Parathyroid adenoma (tissue), 2 donors: Measurements from ENCODE around the gene BMP8A.
"Not testable (repeated sequence)": the region's sequence is repeated elsewhere in the genome, so short reads cannot be mapped to it uniquely, and the experiment has no call there.

Source experiments
- H2AFZ ChIP-seq: fragments of 300-600 bp; sonication (generic); one replicate; pipeline ENCODE4 v1.7.0; 2017; ENCODE audit warnings: antibody characterized with exemption, mild to moderate bottlenecking
- H3K27ac ChIP-seq: fragments of 300-600 bp; sonication (generic); one replicate; pipeline ENCODE4 v1.7.0; 2017
- H3K27me3 ChIP-seq: fragments of 300-600 bp; sonication (generic); one replicate; pipeline ENCODE4 v1.7.0; 2017; ENCODE audit warnings: low read length; ENCODE audit not compliant: control insufficient read depth, insufficient read depth
- H3K36me3 ChIP-seq: fragments of 300-600 bp; sonication (generic); one replicate; pipeline ENCODE4 v1.7.0; 2017; ENCODE audit warnings: low read length; ENCODE audit not compliant: control insufficient read depth, insufficient read depth
- H3K4me1 ChIP-seq: fragments of 300-600 bp; sonication (generic); one replicate; pipeline ENCODE4 v1.7.0; 2017; ENCODE audit warnings: control low read depth
- H3K4me2 ChIP-seq: fragments of 300-600 bp; sonication (generic); one replicate; pipeline ENCODE4 v1.7.0; 2017; ENCODE audit warnings: low read length
- H3K4me3 ChIP-seq: fragments of 300-600 bp; sonication (generic); one replicate; pipeline ENCODE4 v1.7.0; 2017; ENCODE audit warnings: low read depth, low read length
- H3K79me2 ChIP-seq: fragments of 300-600 bp; sonication (generic); one replicate; pipeline ENCODE4 v1.7.0; 2017; ENCODE audit warnings: control low read depth
- H3K9ac ChIP-seq: fragments of 300-600 bp; sonication (generic); one replicate; pipeline ENCODE4 v1.7.0; 2017; ENCODE audit warnings: mild to moderate bottlenecking
- H3K9me3 ChIP-seq: fragments of 300-600 bp; sonication (generic); one replicate; pipeline ENCODE4 v1.7.0; 2017; ENCODE audit warnings: low read length; ENCODE audit not compliant: control insufficient read depth
- TF ChIP-seq, protein P1 (sequence below): fragments of 300-600 bp; sonication (generic); IDR thresholded peaks from one replicate; pipeline ENCODE4 v1.7.0; 2017; ENCODE audit warnings: antibody characterized with exemption, mild to moderate bottlenecking
- donor health status: primary hyperparathyroidism.

Gene BMP8A

DNA sequence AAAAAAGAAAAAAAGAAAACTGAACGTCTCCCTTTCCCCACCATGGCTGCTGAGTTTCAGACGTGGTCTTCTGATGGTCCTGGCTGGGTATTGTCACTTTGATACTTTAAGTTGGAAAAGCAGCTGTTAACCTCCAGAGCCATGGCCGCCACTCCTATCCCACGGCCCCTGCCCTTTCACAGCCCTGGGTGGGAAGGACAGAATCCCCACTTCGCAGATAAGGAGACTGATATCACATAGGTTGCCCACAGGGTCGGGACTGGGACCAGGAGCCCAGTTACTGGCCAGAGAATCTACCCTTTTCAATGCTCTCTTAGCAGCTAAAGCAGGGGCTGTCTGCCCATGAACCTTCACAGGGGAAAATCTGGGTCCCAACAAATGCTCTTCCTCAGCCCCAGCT lies 16.8 kb downstream of the BMP8A start:
- Histone ChIP-seq H3K27me3 (peaks cover 5% of the 10 kb centered on the region), H3K4me2 (no peak overlapping the region), H3K27ac (no peak overlapping the region), H3K4me1 (no peaks in the 10 kb centered on the region), H2AFZ (no peak overlapping the region), H3K36me3 (no peaks in the 10 kb centered on the region), H3K9ac (no peak overlapping the region), H3K79me2 (no peaks in the 10 kb centered on the region), H3K9me3 (no peaks in the 10 kb centered on the region), H3K4me3 (no peak overlapping the region)
- TF ChIP-seq, protein P1, sequence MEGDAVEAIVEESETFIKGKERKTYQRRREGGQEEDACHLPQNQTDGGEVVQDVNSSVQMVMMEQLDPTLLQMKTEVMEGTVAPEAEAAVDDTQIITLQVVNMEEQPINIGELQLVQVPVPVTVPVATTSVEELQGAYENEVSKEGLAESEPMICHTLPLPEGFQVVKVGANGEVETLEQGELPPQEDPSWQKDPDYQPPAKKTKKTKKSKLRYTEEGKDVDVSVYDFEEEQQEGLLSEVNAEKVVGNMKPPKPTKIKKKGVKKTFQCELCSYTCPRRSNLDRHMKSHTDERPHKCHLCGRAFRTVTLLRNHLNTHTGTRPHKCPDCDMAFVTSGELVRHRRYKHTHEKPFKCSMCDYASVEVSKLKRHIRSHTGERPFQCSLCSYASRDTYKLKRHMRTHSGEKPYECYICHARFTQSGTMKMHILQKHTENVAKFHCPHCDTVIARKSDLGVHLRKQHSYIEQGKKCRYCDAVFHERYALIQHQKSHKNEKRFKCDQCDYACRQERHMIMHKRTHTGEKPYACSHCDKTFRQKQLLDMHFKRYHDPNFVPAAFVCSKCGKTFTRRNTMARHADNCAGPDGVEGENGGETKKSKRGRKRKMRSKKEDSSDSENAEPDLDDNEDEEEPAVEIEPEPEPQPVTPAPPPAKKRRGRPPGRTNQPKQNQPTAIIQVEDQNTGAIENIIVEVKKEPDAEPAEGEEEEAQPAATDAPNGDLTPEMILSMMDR, result no peak

DNA sequence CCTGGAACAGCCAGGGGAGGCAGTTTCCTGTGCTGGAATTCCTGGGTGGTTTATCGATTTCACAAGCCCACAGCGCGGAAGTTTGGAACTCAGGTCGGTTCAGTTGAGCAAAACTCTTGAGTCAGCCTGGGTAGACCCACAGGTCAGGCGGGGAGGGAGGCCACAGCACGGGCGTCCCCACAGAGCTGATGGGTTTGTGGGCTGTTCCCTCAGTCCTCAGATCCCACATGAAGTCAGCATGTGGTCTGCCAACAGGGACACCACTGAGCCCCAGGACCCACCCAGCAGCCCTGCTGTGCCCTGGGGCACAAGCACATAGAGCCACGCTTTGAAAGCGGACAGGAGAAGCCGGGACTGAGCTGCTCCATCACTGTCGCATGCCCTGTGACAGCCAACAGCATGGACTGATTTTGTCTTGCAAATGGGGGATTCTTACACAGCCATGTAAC lies 17.4 kb downstream of the BMP8A start:
- Histone ChIP-seq H3K9me3 (no peaks in the 10 kb centered on the region), H3K4me1 (no peaks in the 10 kb centered on the region), H3K36me3 (no peaks in the 10 kb centered on the region), H3K27me3 (peaks cover 5% of the 10 kb centered on the region), H3K4me3 (no peak overlapping the region), H3K79me2 (no peaks in the 10 kb centered on the region), H3K4me2 (no peak overlapping the region), H3K27ac (no peak overlapping the region), H2AFZ (no peak overlapping the region), H3K9ac (no peak overlapping the region)
- TF ChIP-seq, protein P1, result no peak

DNA sequence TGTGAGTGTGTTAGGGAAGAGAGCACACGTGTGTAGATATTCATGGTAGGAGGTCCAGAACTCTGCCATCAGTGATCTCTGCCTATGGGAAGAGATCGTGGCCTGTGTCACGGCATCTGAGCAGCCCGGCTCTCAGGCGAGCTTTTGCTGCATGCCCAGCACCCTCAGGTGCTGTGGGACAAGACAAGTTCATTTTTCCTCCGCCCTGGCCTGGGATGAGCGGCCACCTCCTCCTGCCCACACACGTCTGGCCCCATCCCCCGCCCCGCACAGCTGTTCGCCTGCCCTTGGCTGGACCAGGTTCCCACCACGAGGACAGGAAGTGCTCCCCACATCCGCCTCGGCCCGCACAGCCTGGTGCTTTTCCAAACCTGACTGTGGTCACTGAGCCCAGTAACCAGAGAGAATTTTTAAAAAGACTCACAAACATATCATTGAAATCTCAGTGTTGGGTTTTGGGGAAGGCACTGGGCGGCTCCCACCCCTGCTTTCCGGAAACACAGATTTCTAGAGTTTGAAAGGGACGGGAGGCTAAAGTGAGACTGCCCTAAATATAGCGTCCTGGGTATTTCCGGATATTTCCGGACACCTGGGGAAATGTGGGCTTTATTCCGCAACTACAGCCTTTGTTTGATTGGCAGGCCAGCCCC lies 18.0 kb downstream of the BMP8A start:
- Histone ChIP-seq H3K4me3 (no peak overlapping the region), H3K79me2 (no peaks in the 10 kb centered on the region), H3K36me3 (no peaks in the 10 kb centered on the region), H3K9ac (no peak overlapping the region), H3K27me3 (peaks cover 5% of the 10 kb centered on the region), H3K27ac (no peak overlapping the region), H3K9me3 (no peaks in the 10 kb centered on the region), H2AFZ (no peak overlapping the region), H3K4me2 (no peak overlapping the region), H3K4me1 (no peaks in the 10 kb centered on the region)
- TF ChIP-seq, protein P1, result no peak

DNA sequence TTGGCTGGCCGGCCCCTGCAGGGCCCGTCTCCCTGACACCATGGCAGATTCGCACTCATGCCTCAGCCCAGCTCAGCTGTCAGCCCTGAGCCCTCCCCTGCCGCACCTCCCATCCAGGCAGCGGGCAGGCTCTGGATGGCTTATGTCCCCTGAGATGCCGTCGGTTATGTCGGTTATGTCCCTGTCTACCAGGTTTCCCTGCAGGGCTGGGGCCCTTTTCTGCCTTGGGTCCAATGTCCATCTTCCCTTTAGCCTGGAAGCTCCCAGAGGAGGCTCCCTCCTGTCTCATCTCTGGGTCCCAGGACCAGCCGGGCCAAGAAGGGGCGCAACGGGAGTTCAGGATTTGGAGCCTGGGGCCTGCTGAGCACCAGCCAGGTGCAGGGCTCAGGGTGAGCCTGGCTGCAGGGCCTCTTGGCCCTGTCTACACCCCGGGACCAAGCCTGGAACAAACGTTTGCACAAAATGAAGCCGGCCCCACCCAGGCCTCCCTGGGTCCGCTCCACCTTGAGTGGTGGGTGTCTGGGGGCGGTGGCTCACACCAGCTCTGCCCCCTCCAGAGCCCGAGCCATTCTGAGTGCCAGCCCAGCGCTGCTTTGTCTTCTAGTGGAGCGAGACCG lies 19.2 kb downstream of the BMP8A start:
- not testable (repeated sequence) for H3K9me3 ChIP-seq, H3K4me1 ChIP-seq, H3K36me3 ChIP-seq, H3K4me2 ChIP-seq, H3K4me3 ChIP-seq, H2AFZ ChIP-seq, H3K27ac ChIP-seq, H3K9ac ChIP-seq, H3K27me3 ChIP-seq, H3K79me2 ChIP-seq

DNA sequence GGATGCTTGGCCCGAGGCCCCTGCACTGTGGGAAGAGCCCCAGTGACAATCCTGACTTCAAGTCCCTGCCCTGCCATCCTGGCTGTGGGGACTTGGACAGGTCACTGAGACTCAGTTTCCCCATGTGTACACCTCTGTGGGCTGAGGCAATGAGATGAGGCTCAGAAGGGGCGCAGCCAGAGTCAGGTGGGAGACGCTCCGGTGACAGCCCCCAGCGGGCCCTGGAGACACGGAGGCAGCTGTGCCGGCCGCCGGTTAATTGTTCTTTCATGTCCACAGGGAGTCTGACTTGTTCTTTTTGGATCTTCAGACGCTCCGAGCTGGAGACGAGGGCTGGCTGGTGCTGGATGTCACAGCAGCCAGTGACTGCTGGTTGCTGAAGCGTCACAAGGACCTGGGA lies 20.0 kb downstream of the BMP8A start:
- not testable (repeated sequence) for H3K9ac ChIP-seq, H3K4me3 ChIP-seq, H3K9me3 ChIP-seq, H3K4me2 ChIP-seq, H3K27ac ChIP-seq, H2AFZ ChIP-seq, H3K79me2 ChIP-seq, H3K27me3 ChIP-seq, H3K4me1 ChIP-seq, H3K36me3 ChIP-seq

DNA sequence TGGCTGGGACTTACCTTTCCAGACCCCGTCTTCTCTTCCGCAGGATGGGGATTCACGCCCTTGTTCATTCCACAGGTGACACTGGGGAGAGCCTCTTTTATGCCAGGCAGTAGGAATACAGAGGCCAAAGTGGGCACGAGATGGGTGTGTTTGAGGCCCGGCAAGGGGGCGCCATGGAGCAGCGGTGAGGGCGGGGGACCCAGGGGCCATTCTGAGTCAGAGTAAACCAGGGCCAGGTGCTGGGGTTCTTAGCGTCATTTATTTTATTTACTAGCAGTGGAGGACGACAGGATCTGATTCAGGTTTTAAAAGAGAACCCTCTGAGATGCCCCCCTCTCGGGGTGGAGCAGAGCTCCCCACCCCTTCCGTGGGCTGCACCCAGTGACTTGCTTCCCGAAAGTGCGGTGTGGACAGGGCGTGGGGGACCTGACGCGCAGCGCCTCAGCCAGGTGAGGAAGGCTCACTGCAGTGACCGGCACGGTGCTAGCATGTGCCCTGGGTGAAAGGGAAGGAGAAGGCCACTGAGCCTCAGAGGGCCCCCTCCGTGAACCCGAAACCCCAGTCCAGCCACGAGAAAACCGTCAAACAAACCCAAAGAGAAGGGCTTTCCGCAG lies 20.9 kb downstream of the BMP8A start:
- H3K36me3 ChIP-seq, H3K27ac ChIP-seq, H3K4me1 ChIP-seq, H3K79me2 ChIP-seq, H3K4me2 ChIP-seq, H2AFZ ChIP-seq, H3K27me3 ChIP-seq, H3K4me3 ChIP-seq, H3K9me3 ChIP-seq, H3K9ac ChIP-seq: not testable (repeated sequence)

DNA sequence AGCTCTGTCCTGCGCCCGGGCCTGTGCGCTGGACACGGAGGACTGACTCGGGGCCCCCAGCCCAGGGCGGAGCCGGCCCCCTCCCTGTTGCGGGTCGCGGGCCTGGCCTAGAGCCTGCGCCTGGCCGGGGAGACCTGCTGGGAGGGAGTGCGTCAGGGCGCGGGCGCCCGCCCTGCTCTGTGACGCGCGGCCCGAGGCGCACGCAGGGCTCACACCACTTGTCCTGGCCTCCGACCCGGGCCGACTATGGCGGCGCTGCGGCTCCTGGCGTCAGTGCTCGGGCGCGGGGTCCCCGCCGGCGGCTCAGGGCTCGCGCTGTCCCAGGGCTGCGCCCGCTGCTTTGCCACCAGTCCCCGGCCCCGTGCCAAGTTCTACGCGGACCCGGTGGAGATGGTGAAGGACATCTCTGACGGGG lies 23.3 kb downstream of the BMP8A start:
- not testable (repeated sequence) for H3K36me3 ChIP-seq, H3K79me2 ChIP-seq, H3K9me3 ChIP-seq, H3K4me3 ChIP-seq, H3K4me1 ChIP-seq, H3K27me3 ChIP-seq, H3K27ac ChIP-seq, H3K9ac ChIP-seq, H3K4me2 ChIP-seq
- H2AFZ ChIP-seq, result peak overlapping the region; percentile 28

DNA sequence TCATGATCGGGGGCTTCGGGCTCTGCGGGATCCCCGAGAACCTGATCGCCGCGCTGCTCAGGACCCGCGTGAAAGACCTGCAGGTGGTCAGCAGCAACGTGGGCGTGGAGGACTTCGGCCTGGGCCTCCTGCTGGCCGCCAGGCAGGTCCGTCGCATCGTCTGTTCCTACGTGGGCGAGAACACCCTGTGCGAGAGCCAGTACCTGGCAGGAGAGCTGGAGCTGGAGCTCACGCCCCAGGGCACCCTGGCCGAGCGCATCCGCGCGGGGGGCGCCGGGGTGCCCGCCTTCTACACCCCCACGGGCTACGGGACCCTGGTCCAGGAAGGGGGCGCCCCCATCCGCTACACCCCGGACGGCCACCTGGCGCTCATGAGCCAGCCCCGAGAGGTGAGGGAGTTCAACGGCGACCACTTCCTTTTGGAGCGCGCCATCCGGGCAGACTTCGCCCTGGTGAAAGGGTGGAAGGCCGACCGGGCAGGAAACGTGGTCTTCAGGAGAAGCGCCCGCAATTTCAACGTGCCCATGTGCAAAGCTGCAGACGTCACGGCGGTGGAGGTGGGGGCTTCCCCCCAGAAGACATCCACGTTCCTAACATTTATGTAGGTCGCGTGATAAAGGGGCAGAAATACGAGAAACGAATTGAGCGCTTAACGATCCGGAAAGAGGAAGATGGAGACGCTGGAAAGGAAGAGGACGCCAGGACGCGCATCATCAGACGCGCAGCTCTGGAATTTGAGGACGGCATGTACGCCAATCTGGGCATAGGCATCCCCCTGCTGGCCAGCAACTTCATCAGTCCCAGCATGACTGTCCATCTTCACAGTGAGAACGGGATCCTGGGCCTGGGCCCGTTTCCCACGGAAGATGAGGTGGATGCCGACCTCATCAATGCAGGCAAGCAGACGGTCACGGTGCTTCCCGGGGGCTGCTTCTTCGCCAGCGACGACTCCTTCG lies 24.0 kb downstream of the BMP8A start:
- not testable (repeated sequence) for H3K4me2 ChIP-seq, H3K27ac ChIP-seq, H3K4me3 ChIP-seq

More for the DNA sequence above, 24.0 kb downstream of the BMP8A start:
- not testable (repeated sequence) for H3K9me3 ChIP-seq, H2AFZ ChIP-seq, H3K36me3 ChIP-seq, H3K9ac ChIP-seq, H3K79me2 ChIP-seq, H3K4me1 ChIP-seq, H3K27me3 ChIP-seq
